B cell (primary cell): Measurements from ENCODE around the gene MOK. TPM values are rescaled to one million over a fixed set of nuclear protein-coding genes. Genes with fewer than 3 reads are reported as not detected.

Experiments used
- ATAC-seq: fragments of 200-7000 bp; cut with Tn5 transposase; one replicate; pipeline ENCODE4 v1.10.0; 2021; ENCODE audit warnings: low read depth, mild to moderate bottlenecking, moderate number of reproducible peaks, moderate library complexity
- CTCF ChIA-PET: fragments of 350-600 bp; sonication (Branson Sonifier 250); formaldehyde crosslinking; loops from one replicate; lab custom pipeline; 2021; ENCODE audit warnings: antibody characterized with exemption, inconsistent platforms; lab: Charles Lee
- POLR2A ChIA-PET: fragments of 350-600 bp; sonication (Branson Sonifier 250); formaldehyde crosslinking; loops from one replicate; lab custom pipeline; 2021; ENCODE audit warnings: antibody characterized with exemption; lab: Charles Lee
- DNase-seq: peaks from one replicate; pipeline ENCODE4 v3.0.0; 2013
- H2AFZ ChIP-seq: 2 replicates; pipeline ENCODE4 v1.6.1; 2012; ENCODE audit warnings: mild to moderate bottlenecking, low read depth, low read length; ENCODE audit not compliant: insufficient read depth, poor library complexity, severe bottlenecking
- H3K27ac ChIP-seq, 2 donors: 1 replicate in 1 of 2; 2 replicates in 1 of 2; pipeline ENCODE4 v1.5.1; 2012 to 2013; ENCODE audit warnings: low read length in 2 of 2, mild to moderate bottlenecking in 2 of 2, moderate library complexity in 1 of 2
- H3K27me3 ChIP-seq, 4 experiments: fragments of 200-600 bp in 1 of 4; sonication (generic) in 1 of 4; replicated peaks in 1 of 4; 1 replicate in 2 of 4; 2 replicates in 2 of 4; pipeline versions ENCODE4 v1.6.1 to v1.7.0; 2013 to 2016; ENCODE audit warnings: low read length in 3 of 4, mild to moderate bottlenecking in 2 of 4, mixed read lengths in 1 of 4, moderate library complexity in 1 of 4; ENCODE audit not compliant: insufficient read depth in 4 of 4, control insufficient read depth in 3 of 4; ENCODE audit errors: control extremely low read depth in 1 of 4
- H3K36me3 ChIP-seq, 2 experiments: replicated peaks in 1 of 2; 1 replicate in 1 of 2; 2 replicates in 1 of 2; pipeline versions ENCODE4 v1.6.1 to v1.7.1; 2013; ENCODE audit warnings: low read length in 1 of 2; ENCODE audit not compliant: insufficient read depth in 2 of 2, control insufficient read depth in 1 of 2; ENCODE audit errors: control extremely low read depth in 1 of 2, extremely low read depth in 1 of 2
- H3K4me1 ChIP-seq, 2 donors: fragments of 200-600 bp in 1 of 2; sonication (generic) in 1 of 2; 1 replicate in 1 of 2; 2 replicates in 1 of 2; pipeline versions ENCODE4 v1.5.1 to v1.6.1; 2013 to 2017; ENCODE audit warnings: low read length in 2 of 2; ENCODE audit not compliant: control insufficient read depth in 2 of 2, insufficient read depth in 2 of 2
- H3K4me2 ChIP-seq: replicated peaks from 2 replicates; pipeline ENCODE3; 2012; ENCODE audit warnings: mild to moderate bottlenecking, low read depth, low read length; ENCODE audit not compliant: poor library complexity, severe bottlenecking
- H3K4me3 ChIP-seq, 5 experiments: fragments of 200-600 bp in 1 of 5; sonication (generic) in 1 of 5; 1 replicate in 3 of 5; 2 replicates in 2 of 5; pipeline versions ENCODE4 v1.5.1 to v1.7.0; 2011 to 2016; ENCODE audit warnings: low read length in 4 of 5, mild to moderate bottlenecking in 4 of 5, low read depth in 2 of 5, control low read depth in 1 of 5, moderate library complexity in 1 of 5; ENCODE audit not compliant: insufficient read depth in 1 of 5; ENCODE audit errors: control extremely low read depth in 1 of 5, extremely low read depth in 1 of 5
- H3K79me2 ChIP-seq: fragments of 200-600 bp; sonication (generic); one replicate; pipeline ENCODE4 v1.6.0; 2016; ENCODE audit warnings: low read length; ENCODE audit not compliant: control insufficient read depth, insufficient read depth
- H3K9ac ChIP-seq: fragments of 200-600 bp; sonication (generic); 2 replicates; pipeline ENCODE4 v1.6.1; 2017; ENCODE audit warnings: mild to moderate bottlenecking, low read length, moderate library complexity
- H3K9me3 ChIP-seq, 3 donors: one replicate each; pipeline versions ENCODE4 v1.6.1 to v1.7.1; 2013; ENCODE audit warnings: low read length in 2 of 3; ENCODE audit not compliant: control insufficient read depth in 2 of 3, insufficient read depth in 1 of 3; ENCODE audit errors: control extremely low read depth in 1 of 3
- H4K20me1 ChIP-seq: 2 replicates; pipeline ENCODE4 v1.6.0; 2012; ENCODE audit warnings: mild to moderate bottlenecking, low read length; ENCODE audit not compliant: insufficient read depth, control insufficient read depth, poor library complexity, severe bottlenecking
- H3K27ac Mint-ChIP-seq: one replicate; pipeline ENCODE4 v1.8.0; 2021; ENCODE audit warnings: mixed read lengths
- H3K27me3 Mint-ChIP-seq: one replicate; pipeline ENCODE4 v1.8.0; 2021; ENCODE audit warnings: mixed read lengths
- H3K4me1 Mint-ChIP-seq: one replicate; pipeline ENCODE4 v1.8.0; 2021; ENCODE audit warnings: mixed read lengths
- H3K4me3 Mint-ChIP-seq: one replicate; pipeline ENCODE4 v1.8.0; 2021; ENCODE audit warnings: mixed read lengths
- H3K9me3 Mint-ChIP-seq: one replicate; pipeline ENCODE4 v1.8.0; 2022; ENCODE audit warnings: mixed read lengths; ENCODE audit not compliant: insufficient read depth
- EZH2 ChIP-seq: IDR thresholded peaks from 2 replicates; pipeline ENCODE4 v1.6.1; 2012; ENCODE audit warnings: borderline replicate concordance, low read depth, mild to moderate bottlenecking, moderate library complexity, low read length; ENCODE audit not compliant: insufficient read depth, poor library complexity, severe bottlenecking
- WGBS: methylation state at CpG from one replicate; pipeline ENCODE4 v1.1.5; 2013; ENCODE audit warnings: missing lambda C conversion rate; ENCODE audit not compliant: insufficient coverage; 5-methylcytosine and 5-hydroxymethylcytosine counted together
- intact Hi-C: fragments of 100-400 bp; cut with micrococcal nuclease; formaldehyde crosslinking; loops from one replicate; pipeline ENCODE4 v1.10.0; 2022
- polyA plus RNA-seq: library from polyadenylated mRNA; depleted of rRNA; stranded (reverse); fragments of >200 nt; gene quantifications from 2 replicates; pipeline ENCODE4 v1.2.3, GENCODE V29; 2012
- total RNA-seq, 2 donors: library from RNA; stranded (reverse); fragments of 120-200 nt in 1 of 2; gene quantifications; 1 replicate in 1 of 2; 2 replicates in 1 of 2; pipeline versions ENCODE4 v1.2.3 to v1.2.4, GENCODE V29; 2013 to 2022
- TF ChIP-seq, protein P1 (sequence below): fragments of 200-600 bp; IDR thresholded peaks from one replicate; pipeline ENCODE4 v1.8.0; 2022; ENCODE audit warnings: antibody characterized with exemption, mild to moderate bottlenecking

The MOK gene
- total and polyA plus RNA-seq, 2 donors (not counting 1 experiment from before 2014, with no cell fraction given) = 1.2 to 3.0 TPM

DNA sequence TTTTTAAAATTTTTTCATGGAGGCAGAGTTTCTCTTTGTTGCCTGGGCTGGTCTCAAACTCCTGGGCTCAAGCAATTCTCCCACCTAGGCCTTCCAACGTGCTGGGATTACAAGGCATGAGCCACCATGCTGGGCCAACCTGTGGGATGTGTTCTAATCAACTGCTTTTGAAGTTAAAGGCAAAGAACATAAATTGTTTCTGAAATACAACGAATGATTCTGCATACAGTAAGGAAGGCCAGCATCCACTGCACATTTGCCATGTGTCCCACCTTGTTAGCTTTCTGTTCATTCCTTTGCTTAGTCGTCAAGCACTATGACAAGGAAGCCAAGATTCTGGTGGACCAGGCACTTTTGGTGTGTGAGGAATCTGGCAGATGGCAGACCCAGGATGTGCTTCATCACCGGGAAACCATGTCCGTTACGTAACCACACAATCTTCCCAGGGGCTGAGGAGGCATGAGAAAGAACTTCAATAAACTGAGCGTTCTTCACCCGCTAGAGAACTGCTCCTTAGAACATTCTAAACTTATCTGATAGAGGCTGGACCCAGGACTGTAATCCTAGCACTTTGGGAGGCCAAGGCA is 24.5 kb downstream of the MOK start:
- no peak overlapping the region for H3K4me2 ChIP-seq
- H3K4me3 ChIP-seq = no peak overlapping the region
- Mint-ChIP-seq H3K27me3 (no peaks in the 10 kb centered on the region), H3K4me3 (no peak overlapping the region), H3K4me1 (no peaks in the 10 kb centered on the region), H3K27ac (no peak overlapping the region), H3K9me3 (no peaks in the 10 kb centered on the region)
- H4K20me1 ChIP-seq = no peaks in the 10 kb centered on the region
- no peaks in the 10 kb centered on the region for H3K9me3 ChIP-seq
- no peak overlapping the region for H3K27ac ChIP-seq
- no peak overlapping the region for H3K9ac ChIP-seq
- no peak overlapping the region for H2AFZ ChIP-seq
- intact Hi-C loops = no loop called here
- POLR2A ChIA-PET = no interaction called here
- ATAC-seq = no peak
- DNase-seq = no peak
- CTCF ChIA-PET = no interaction called here
- H3K27me3 ChIP-seq = no peaks in the 10 kb centered on the region
- 100% methylated on average over 7 of the region's 8 CpGs for WGBS
- TF ChIP-seq EZH2 = no peak
- TF ChIP-seq, protein P1, sequence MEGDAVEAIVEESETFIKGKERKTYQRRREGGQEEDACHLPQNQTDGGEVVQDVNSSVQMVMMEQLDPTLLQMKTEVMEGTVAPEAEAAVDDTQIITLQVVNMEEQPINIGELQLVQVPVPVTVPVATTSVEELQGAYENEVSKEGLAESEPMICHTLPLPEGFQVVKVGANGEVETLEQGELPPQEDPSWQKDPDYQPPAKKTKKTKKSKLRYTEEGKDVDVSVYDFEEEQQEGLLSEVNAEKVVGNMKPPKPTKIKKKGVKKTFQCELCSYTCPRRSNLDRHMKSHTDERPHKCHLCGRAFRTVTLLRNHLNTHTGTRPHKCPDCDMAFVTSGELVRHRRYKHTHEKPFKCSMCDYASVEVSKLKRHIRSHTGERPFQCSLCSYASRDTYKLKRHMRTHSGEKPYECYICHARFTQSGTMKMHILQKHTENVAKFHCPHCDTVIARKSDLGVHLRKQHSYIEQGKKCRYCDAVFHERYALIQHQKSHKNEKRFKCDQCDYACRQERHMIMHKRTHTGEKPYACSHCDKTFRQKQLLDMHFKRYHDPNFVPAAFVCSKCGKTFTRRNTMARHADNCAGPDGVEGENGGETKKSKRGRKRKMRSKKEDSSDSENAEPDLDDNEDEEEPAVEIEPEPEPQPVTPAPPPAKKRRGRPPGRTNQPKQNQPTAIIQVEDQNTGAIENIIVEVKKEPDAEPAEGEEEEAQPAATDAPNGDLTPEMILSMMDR = no peak
- no peaks in the 10 kb centered on the region for H3K4me1 ChIP-seq
- H3K36me3 ChIP-seq = no peaks in the 10 kb centered on the region
- H3K79me2 ChIP-seq = no peaks in the 10 kb centered on the region

DNA sequence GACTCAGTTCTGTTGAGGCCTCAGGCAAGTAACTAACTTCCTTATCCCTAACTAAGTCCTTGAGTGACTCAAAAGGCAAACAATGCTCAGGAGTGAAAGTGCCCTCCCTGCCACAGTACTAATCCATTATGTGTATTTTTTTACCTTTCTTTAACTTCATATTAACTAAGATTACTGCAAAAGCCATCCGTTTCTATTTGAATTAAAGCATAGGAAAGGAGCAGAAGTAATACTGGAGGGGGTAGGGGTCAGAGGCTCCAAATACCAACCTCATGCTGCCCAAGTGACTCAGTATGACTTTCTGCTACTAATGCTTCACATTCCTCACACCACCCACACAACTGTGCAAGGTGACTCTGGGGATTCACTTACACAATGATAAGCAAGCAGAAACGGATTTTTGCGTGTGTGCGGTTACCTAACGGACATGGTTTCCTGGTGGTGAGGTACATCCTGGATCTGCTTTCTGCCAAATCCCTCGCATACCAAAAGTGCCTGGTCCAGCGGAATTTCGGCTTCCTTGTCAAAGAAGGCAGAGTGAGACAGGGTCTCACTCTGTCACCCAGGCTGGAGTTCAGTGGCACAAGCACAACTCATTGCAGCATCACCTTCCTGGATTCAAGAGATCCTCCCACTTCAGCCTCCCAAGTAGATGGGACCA is 25.1 kb downstream of the MOK start:
- intact Hi-C loops = no loop called here
- Histone ChIP-seq H2AFZ (no peak overlapping the region), H3K9ac (no peak overlapping the region), H4K20me1 (no peaks in the 10 kb centered on the region), H3K4me1 (no peaks in the 10 kb centered on the region), H3K79me2 (no peaks in the 10 kb centered on the region), H3K4me2 (no peak overlapping the region), H3K27ac (no peak overlapping the region), H3K36me3 (no peaks in the 10 kb centered on the region), H3K27me3 (no peaks in the 10 kb centered on the region), H3K4me3 (no peak overlapping the region), H3K9me3 (no peaks in the 10 kb centered on the region)
- Mint-ChIP-seq H3K9me3 (no peaks in the 10 kb centered on the region), H3K27me3 (no peaks in the 10 kb centered on the region), H3K4me1 (no peaks in the 10 kb centered on the region), H3K27ac (no peak overlapping the region), H3K4me3 (no peak overlapping the region)
- TF ChIP-seq, protein P1 = no peak
- no peak for TF ChIP-seq EZH2
- ChIA-PET POLR2A (no interaction called here), CTCF (no interaction called here)
- ATAC-seq (no peak), DNase-seq (no peak)
- WGBS = 96% methylated on average over 7 of the region's 8 CpGs
